ENCODE data around the gene CHPF.

Gene CHPF

GRCh38 chr2:219511547-219512325 is 31.9 kb downstream of the CHPF start:
- DNase-seq: no peak

- no peak for DNase-seq
These were observed 33.0 kb downstream of the CHPF start for GRCh38 chr2:219510512-219511135.

- peak in 4 of 5 donors; percentile 34 to 40 (median 36) for DNase-seq
These were observed 33.7 kb downstream of the CHPF start for GRCh38 chr2:219509780-219510511.

GRCh38 chr2:219508971-219509779 is 34.4 kb downstream of the CHPF start:
- DNase-seq: no peak

GRCh38 chr2:219508444-219508734 is 35.2 kb downstream of the CHPF start:
- DNase-seq: no peak

GRCh38 chr2:219507581-219508443 is 35.8 kb downstream of the CHPF start:
- DNase-seq: no peak

- DNase-seq: no peak
These were observed 36.6 kb downstream of the CHPF start for GRCh38 chr2:219506802-219507526.

- DNase-seq: no peak
These were observed 37.3 kb downstream of the CHPF start for GRCh38 chr2:219506153-219506801.

GRCh38 chr2:219505585-219505984 is 38.0 kb downstream of the CHPF start:
- DNase-seq: no peak

- DNase-seq: no peak
These were observed 41.0 kb downstream of the CHPF start for GRCh38 chr2:219502618-219503017.

- no peak for DNase-seq
These were observed 41.8 kb downstream of the CHPF start for GRCh38 chr2:219501849-219502248.

- no peak for DNase-seq
These were observed 43.5 kb downstream of the CHPF start for GRCh38 chr2:219500135-219500534.

- no peak for DNase-seq
These were observed 44.1 kb downstream of the CHPF start for GRCh38 chr2:219499555-219499954.

GRCh38 chr2:219499058-219499307 is 44.6 kb downstream of the CHPF start:
- no peak for DNase-seq

GRCh38 chr2:219498280-219499057 is 45.1 kb downstream of the CHPF start, which contains the start of gene GMPPA:
TSS of gene GMPPA (plus strand) at chr2:219498891. CDS start at chr2:219499976, 1,085 bp downstream.
- peak; percentile 79 to 97 (median 86) for DNase-seq

GRCh38 chr2:219497495-219498279 is 45.9 kb downstream of the CHPF start:
- peak in 3 of 5 donors; percentile 22 to 35 (median 30) for DNase-seq

GRCh38 chr2:219496825-219497494 is 46.6 kb downstream of the CHPF start:
- peak in 1 of 5 donors; percentile 9 for DNase-seq

GRCh38 chr2:219496247-219496824 is 47.3 kb downstream of the CHPF start:
- no peak for DNase-seq

All from T-helper 1 cell (primary cell).